B cell (primary cell): ENCODE measurements around the gene ZNF836. TPM values are rescaled to one million over a fixed set of nuclear protein-coding genes. Genes with fewer than 3 reads are reported as not detected.
A peak's percentile ranks its signal among the peaks of the same experiment; 100 is the strongest.

Source experiments
- ATAC-seq: fragments of 200-7000 bp; cut with Tn5 transposase; one replicate; pipeline ENCODE4 v1.10.0; 2021; ENCODE audit warnings: low read depth, mild to moderate bottlenecking, moderate number of reproducible peaks, moderate library complexity
- CTCF ChIA-PET: fragments of 350-600 bp; sonication (Branson Sonifier 250); formaldehyde crosslinking; loops from one replicate; lab custom pipeline; 2021; ENCODE audit warnings: antibody characterized with exemption, inconsistent platforms; lab: Charles Lee
- POLR2A ChIA-PET: fragments of 350-600 bp; sonication (Branson Sonifier 250); formaldehyde crosslinking; loops from one replicate; lab custom pipeline; 2021; ENCODE audit warnings: antibody characterized with exemption; lab: Charles Lee
- DNase-seq: peaks from one replicate; pipeline ENCODE4 v3.0.0; 2013
- H2AFZ ChIP-seq: 2 replicates; pipeline ENCODE4 v1.6.1; 2012; ENCODE audit warnings: mild to moderate bottlenecking, low read depth, low read length; ENCODE audit not compliant: insufficient read depth, poor library complexity, severe bottlenecking
- H3K27ac ChIP-seq, 2 donors: 1 replicate in 1 of 2; 2 replicates in 1 of 2; pipeline ENCODE4 v1.5.1; 2012 to 2013; ENCODE audit warnings: low read length in 2 of 2, mild to moderate bottlenecking in 2 of 2, moderate library complexity in 1 of 2
- H3K27me3 ChIP-seq, 4 experiments: fragments of 200-600 bp in 1 of 4; sonication (generic) in 1 of 4; replicated peaks in 1 of 4; 1 replicate in 2 of 4; 2 replicates in 2 of 4; pipeline versions ENCODE4 v1.6.1 to v1.7.0; 2013 to 2016; ENCODE audit warnings: low read length in 3 of 4, mild to moderate bottlenecking in 2 of 4, mixed read lengths in 1 of 4, moderate library complexity in 1 of 4; ENCODE audit not compliant: insufficient read depth in 4 of 4, control insufficient read depth in 3 of 4; ENCODE audit errors: control extremely low read depth in 1 of 4
- H3K36me3 ChIP-seq, 2 experiments: replicated peaks in 1 of 2; 1 replicate in 1 of 2; 2 replicates in 1 of 2; pipeline versions ENCODE4 v1.6.1 to v1.7.1; 2013; ENCODE audit warnings: low read length in 1 of 2; ENCODE audit not compliant: insufficient read depth in 2 of 2, control insufficient read depth in 1 of 2; ENCODE audit errors: control extremely low read depth in 1 of 2, extremely low read depth in 1 of 2
- H3K4me1 ChIP-seq, 2 donors: fragments of 200-600 bp in 1 of 2; sonication (generic) in 1 of 2; 1 replicate in 1 of 2; 2 replicates in 1 of 2; pipeline versions ENCODE4 v1.5.1 to v1.6.1; 2013 to 2017; ENCODE audit warnings: low read length in 2 of 2; ENCODE audit not compliant: control insufficient read depth in 2 of 2, insufficient read depth in 2 of 2
- H3K4me2 ChIP-seq: replicated peaks from 2 replicates; pipeline ENCODE3; 2012; ENCODE audit warnings: mild to moderate bottlenecking, low read depth, low read length; ENCODE audit not compliant: poor library complexity, severe bottlenecking
- H3K4me3 ChIP-seq, 5 experiments: fragments of 200-600 bp in 1 of 5; sonication (generic) in 1 of 5; 1 replicate in 3 of 5; 2 replicates in 2 of 5; pipeline versions ENCODE4 v1.5.1 to v1.7.0; 2011 to 2016; ENCODE audit warnings: low read length in 4 of 5, mild to moderate bottlenecking in 4 of 5, low read depth in 2 of 5, control low read depth in 1 of 5, moderate library complexity in 1 of 5; ENCODE audit not compliant: insufficient read depth in 1 of 5; ENCODE audit errors: control extremely low read depth in 1 of 5, extremely low read depth in 1 of 5
- H3K79me2 ChIP-seq: fragments of 200-600 bp; sonication (generic); one replicate; pipeline ENCODE4 v1.6.0; 2016; ENCODE audit warnings: low read length; ENCODE audit not compliant: control insufficient read depth, insufficient read depth
- H3K9ac ChIP-seq: fragments of 200-600 bp; sonication (generic); 2 replicates; pipeline ENCODE4 v1.6.1; 2017; ENCODE audit warnings: mild to moderate bottlenecking, low read length, moderate library complexity
- H3K9me3 ChIP-seq, 3 donors: one replicate each; pipeline versions ENCODE4 v1.6.1 to v1.7.1; 2013; ENCODE audit warnings: low read length in 2 of 3; ENCODE audit not compliant: control insufficient read depth in 2 of 3, insufficient read depth in 1 of 3; ENCODE audit errors: control extremely low read depth in 1 of 3
- H4K20me1 ChIP-seq: 2 replicates; pipeline ENCODE4 v1.6.0; 2012; ENCODE audit warnings: mild to moderate bottlenecking, low read length; ENCODE audit not compliant: insufficient read depth, control insufficient read depth, poor library complexity, severe bottlenecking
- H3K27ac Mint-ChIP-seq: one replicate; pipeline ENCODE4 v1.8.0; 2021; ENCODE audit warnings: mixed read lengths
- H3K27me3 Mint-ChIP-seq: one replicate; pipeline ENCODE4 v1.8.0; 2021; ENCODE audit warnings: mixed read lengths
- H3K4me1 Mint-ChIP-seq: one replicate; pipeline ENCODE4 v1.8.0; 2021; ENCODE audit warnings: mixed read lengths
- H3K4me3 Mint-ChIP-seq: one replicate; pipeline ENCODE4 v1.8.0; 2021; ENCODE audit warnings: mixed read lengths
- H3K9me3 Mint-ChIP-seq: one replicate; pipeline ENCODE4 v1.8.0; 2022; ENCODE audit warnings: mixed read lengths; ENCODE audit not compliant: insufficient read depth
- CTCF ChIP-seq: fragments of 200-600 bp; IDR thresholded peaks from one replicate; pipeline ENCODE4 v1.8.0; 2022; ENCODE audit warnings: antibody characterized with exemption, mild to moderate bottlenecking
- EZH2 ChIP-seq: IDR thresholded peaks from 2 replicates; pipeline ENCODE4 v1.6.1; 2012; ENCODE audit warnings: borderline replicate concordance, low read depth, mild to moderate bottlenecking, moderate library complexity, low read length; ENCODE audit not compliant: insufficient read depth, poor library complexity, severe bottlenecking
- WGBS: methylation state at CpG from one replicate; pipeline ENCODE4 v1.1.5; 2013; ENCODE audit warnings: missing lambda C conversion rate; ENCODE audit not compliant: insufficient coverage; 5-methylcytosine and 5-hydroxymethylcytosine counted together
- intact Hi-C: fragments of 100-400 bp; cut with micrococcal nuclease; formaldehyde crosslinking; loops from one replicate; pipeline ENCODE4 v1.10.0; 2022
- polyA plus RNA-seq: library from polyadenylated mRNA; depleted of rRNA; stranded (reverse); fragments of >200 nt; gene quantifications from 2 replicates; pipeline ENCODE4 v1.2.3, GENCODE V29; 2012
- total RNA-seq, 2 donors: library from RNA; stranded (reverse); fragments of 120-200 nt in 1 of 2; gene quantifications; 1 replicate in 1 of 2; 2 replicates in 1 of 2; pipeline versions ENCODE4 v1.2.3 to v1.2.4, GENCODE V29; 2013 to 2022

The ZNF836 gene
- total and polyA plus RNA-seq, 2 donors (not counting 1 experiment from before 2014, with no cell fraction given), result 8.1 to 46.4 TPM

DNA sequence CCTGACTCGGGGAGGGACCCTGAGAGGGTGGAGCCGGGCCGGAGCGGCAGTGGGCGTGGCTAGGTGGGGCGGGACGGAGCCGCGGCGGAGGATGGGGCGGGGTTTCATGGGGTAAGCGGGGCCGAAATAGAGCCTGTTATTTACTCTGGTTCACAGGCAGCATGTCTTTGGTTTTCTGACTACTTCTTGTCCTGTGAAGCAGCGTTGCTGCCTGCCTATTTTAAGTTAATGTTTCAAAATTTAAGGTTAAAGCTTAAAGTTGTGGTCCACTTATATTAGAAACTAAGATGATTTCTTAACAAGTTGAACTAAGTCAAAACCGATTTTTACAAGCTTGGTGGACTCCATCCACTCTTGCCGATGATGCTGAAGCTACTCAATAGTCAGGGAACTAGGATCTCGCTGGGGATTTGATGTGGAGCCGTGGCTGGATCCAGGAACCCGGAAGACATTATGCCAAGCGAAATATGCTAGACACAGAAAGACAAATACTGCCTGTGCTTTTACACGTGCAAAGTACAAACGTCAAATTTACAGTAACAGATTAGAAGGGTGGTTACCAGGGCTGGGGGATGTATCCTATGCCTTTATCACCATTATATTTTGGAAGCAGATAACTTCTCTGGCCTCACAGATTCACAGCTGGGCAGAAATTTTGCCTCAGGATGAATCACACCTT is 31.2 kb downstream of the ZNF836 start:
- Mint-ChIP-seq H3K9me3 (no peaks in the 10 kb centered on the region), H3K27ac (peak overlapping the region; percentile 93), H3K4me1 (peaks cover 31% of the 10 kb centered on the region), H3K27me3 (no peaks in the 10 kb centered on the region), H3K4me3 (peak overlapping the region; percentile 98)
- H4K20me1 ChIP-seq, result peaks cover 2% of the 10 kb centered on the region
- H3K27ac ChIP-seq, result peak overlapping the region; percentile 59 to 84
- H3K27me3 ChIP-seq, result no peaks in the 10 kb centered on the region
- TF ChIP-seq CTCF (no peak), EZH2 (no peak)
- peak overlapping the region in 4 of 5 experiments; percentile 86 to 100 (median 94) for H3K4me3 ChIP-seq
- WGBS, result 21% methylated on average over 18 of the region's 22 CpGs
- DNase-seq (no peak), ATAC-seq (peak; percentile 99)
- CTCF ChIA-PET, result interaction anchor here (0.8 to 6.0 kb wide), 5 partner anchors 10 to 98 kb away, joined by 3 to 82 read pairs (median 4); no protein-coding TSS in a partner anchor
- H3K4me1 ChIP-seq, result peaks cover 19 to 20% of the 10 kb centered on the region in 2 donors
- POLR2A ChIA-PET, result interaction anchor here (0.6 to 1.3 kb wide), 3 partner anchors 31 to 214 kb away, joined by 5 to 8 read pairs (median 5); partner anchors contain the start of genes PPP2R1A and ZNF836
- peak overlapping the region; percentile 88 for H3K9ac ChIP-seq
- H2AFZ ChIP-seq, result peak overlapping the region; percentile 99
- no peaks in the 10 kb centered on the region for H3K36me3 ChIP-seq
- intact Hi-C loops, result loop anchor here (1.0 to 5.0 kb wide), 3 partner anchors 45 to 397 kb away; partner anchors contain the start of genes ZNF613 and ZNF841
- H3K4me2 ChIP-seq, result peak overlapping the region; percentile 86
- peaks cover 27% of the 10 kb centered on the region for H3K79me2 ChIP-seq
- peaks cover 0 to 21% (median 2%) of the 10 kb centered on the region in 3 donors for H3K9me3 ChIP-seq
